ENCODE measurements around the gene SAMD15. TPM values are rescaled to one million over a fixed set of nuclear protein-coding genes. Genes with fewer than 3 reads are reported as not detected.

Gene SAMD15
- total RNA-seq, 2 donors from 2014 or later: 0.72 TPM; not detected in 1

DNA sequence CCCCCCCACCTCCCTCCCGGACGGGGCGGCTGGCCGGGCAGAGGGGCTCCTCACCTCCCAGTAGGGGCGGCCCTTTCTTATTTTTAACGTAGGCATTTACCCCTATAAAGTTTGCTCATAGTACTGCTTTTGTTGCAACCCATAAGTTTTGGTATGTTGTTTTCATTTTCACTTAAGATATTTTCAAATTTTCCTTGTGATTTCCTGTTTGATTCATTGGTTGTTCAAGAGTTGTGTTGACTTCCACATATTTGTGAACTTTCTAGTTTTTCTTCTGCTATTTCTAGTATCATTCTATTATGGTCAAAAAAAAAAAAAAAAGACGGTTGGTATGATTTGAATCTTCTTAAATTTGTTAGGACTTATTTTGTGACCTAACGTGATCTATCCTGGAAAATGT lies 39.7 kb downstream of the SAMD15 start:
- intact Hi-C loops (cut with DNase I): no loop called here
- Histone ChIP-seq H3K27me3 (no peaks in the 10 kb centered on the region), H3K4me3 (no peak overlapping the region), H3K9ac (ENCODE audit: low read depth in 2 of 2, low read length in 2 of 2) (no peak overlapping the region), H3K27ac (no peak overlapping the region), H3K36me3 (no peaks in the 10 kb centered on the region), H3K4me1 (no peaks in the 10 kb centered on the region), H3K9me3 (no peaks in the 10 kb centered on the region)
- TF ChIP-seq, protein P1, sequence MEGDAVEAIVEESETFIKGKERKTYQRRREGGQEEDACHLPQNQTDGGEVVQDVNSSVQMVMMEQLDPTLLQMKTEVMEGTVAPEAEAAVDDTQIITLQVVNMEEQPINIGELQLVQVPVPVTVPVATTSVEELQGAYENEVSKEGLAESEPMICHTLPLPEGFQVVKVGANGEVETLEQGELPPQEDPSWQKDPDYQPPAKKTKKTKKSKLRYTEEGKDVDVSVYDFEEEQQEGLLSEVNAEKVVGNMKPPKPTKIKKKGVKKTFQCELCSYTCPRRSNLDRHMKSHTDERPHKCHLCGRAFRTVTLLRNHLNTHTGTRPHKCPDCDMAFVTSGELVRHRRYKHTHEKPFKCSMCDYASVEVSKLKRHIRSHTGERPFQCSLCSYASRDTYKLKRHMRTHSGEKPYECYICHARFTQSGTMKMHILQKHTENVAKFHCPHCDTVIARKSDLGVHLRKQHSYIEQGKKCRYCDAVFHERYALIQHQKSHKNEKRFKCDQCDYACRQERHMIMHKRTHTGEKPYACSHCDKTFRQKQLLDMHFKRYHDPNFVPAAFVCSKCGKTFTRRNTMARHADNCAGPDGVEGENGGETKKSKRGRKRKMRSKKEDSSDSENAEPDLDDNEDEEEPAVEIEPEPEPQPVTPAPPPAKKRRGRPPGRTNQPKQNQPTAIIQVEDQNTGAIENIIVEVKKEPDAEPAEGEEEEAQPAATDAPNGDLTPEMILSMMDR (IDR thresholded peaks at IDR 0.05): no peak
- no peak for DNase-seq

- Histone ChIP-seq H3K27me3 (no peaks in the 10 kb centered on the region), H3K36me3 (no peaks in the 10 kb centered on the region), H3K4me3 (no peak overlapping the region), H3K9ac (ENCODE audit: low read depth in 2 of 2, low read length in 2 of 2) (no peak overlapping the region), H3K27ac (no peak overlapping the region), H3K4me1 (no peaks in the 10 kb centered on the region), H3K9me3 (no peaks in the 10 kb centered on the region)
- intact Hi-C loops (cut with DNase I): no loop called here
- DNase-seq: no peak
- TF ChIP-seq, protein P1 (IDR thresholded peaks at IDR 0.05): no peak
These were observed 44.0 kb downstream of the SAMD15 start for GRCh38 chr14:77421201-77421600.

DNA sequence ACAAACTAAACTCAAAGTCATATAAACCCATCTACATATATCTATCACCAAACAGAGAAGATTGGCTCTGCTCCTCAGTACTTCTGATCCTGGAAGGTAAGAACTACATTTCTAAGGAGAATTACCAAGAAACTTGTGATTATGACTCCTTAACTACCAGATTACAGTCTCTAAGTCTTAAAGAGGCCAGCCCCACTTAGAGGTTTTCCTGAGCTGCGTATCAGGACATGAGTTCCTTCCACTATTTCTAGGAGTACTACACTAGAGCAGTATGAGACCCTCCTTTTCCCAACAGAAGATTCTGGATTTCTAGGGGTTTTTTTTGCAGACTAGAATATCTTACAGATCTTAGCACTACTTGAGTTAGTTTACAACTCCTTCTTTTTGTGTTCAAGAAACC lies 46.2 kb downstream of the SAMD15 start, which contains the start of gene NOXRED1:
NOXRED1 (minus strand) TSS at position 101 of the 400 bp plus-strand sequence. CDS start 634 bp downstream, outside the sequence.
- intact Hi-C loops (cut with DNase I): no loop called here
- no peak for DNase-seq
- H3K27me3 ChIP-seq: no peaks in the 10 kb centered on the region
- H3K27ac ChIP-seq: no peak within 1 kb of the TSS
- no peaks in the 10 kb centered on the region for H3K36me3 ChIP-seq
- no peak within 1 kb of the TSS for H3K4me3 ChIP-seq
- no peak within 1 kb of the TSS for H3K9ac ChIP-seq (ENCODE audit: low read depth in 2 of 2, low read length in 2 of 2)
- H3K4me1 ChIP-seq: no peaks in the 10 kb centered on the region
- TF ChIP-seq, protein P1 (IDR thresholded peaks at IDR 0.05): no peak
- H3K9me3 ChIP-seq: no peaks in the 10 kb centered on the region

DNA sequence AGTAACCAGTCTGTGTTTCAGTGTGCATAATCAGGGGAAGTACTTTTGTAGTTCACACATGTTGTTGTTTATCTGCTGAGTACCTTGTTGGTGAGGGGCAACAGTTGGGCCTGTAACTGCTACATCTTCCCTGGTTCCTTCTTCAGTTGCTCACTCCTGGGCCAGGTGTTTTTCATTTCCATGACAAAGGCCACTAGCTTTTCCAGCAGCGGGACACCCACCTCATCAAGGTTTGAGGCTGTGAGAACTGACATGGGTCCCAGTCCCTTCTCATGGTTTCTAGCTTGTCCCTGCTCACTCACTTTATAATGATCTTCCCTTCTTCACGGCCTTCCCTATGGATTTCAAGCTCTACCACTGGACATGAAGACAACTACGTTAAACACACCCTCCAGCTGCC lies 47.7 kb downstream of the SAMD15 start:
- intact Hi-C loops (cut with DNase I): no loop called here
- no peaks in the 10 kb centered on the region for H3K27me3 ChIP-seq
- TF ChIP-seq, protein P1 (IDR thresholded peaks at IDR 0.05): no peak
- no peak overlapping the region for H3K4me3 ChIP-seq
- peaks cover 11% of the 10 kb centered on the region for H3K36me3 ChIP-seq
- no peak overlapping the region for H3K9ac ChIP-seq (ENCODE audit: low read depth in 2 of 2, low read length in 2 of 2)
- no peak for DNase-seq
- H3K9me3 ChIP-seq: no peaks in the 10 kb centered on the region
- H3K27ac ChIP-seq: no peak overlapping the region
- no peaks in the 10 kb centered on the region for H3K4me1 ChIP-seq

DNA sequence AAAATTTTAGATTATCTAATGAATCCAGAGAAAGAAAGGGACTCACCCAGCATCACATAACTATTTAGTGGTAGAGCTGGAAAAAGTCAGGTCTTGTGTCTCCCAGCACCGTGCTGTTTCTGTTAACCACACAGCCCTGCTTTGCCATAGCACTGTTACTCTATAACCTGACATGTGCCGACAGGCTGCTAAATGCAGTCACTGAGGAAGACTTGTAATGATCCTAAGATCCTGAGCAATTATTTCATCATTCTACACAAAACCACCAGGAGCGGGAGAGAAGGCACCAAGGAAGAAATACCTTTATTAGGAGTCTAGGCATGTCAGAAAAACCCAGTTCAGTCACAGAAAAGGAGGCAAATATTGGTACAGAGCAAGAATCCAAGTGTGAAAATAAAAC lies 49.2 kb downstream of the SAMD15 start:
- Histone ChIP-seq H3K36me3 (peaks cover 11% of the 10 kb centered on the region), H3K9ac (ENCODE audit: low read depth in 2 of 2, low read length in 2 of 2) (no peak overlapping the region), H3K9me3 (no peaks in the 10 kb centered on the region), H3K27ac (no peak overlapping the region), H3K4me3 (no peak overlapping the region), H3K4me1 (no peaks in the 10 kb centered on the region), H3K27me3 (no peaks in the 10 kb centered on the region)
- no peak for DNase-seq
- intact Hi-C loops (cut with DNase I): no loop called here
- TF ChIP-seq, protein P1 (IDR thresholded peaks at IDR 0.05): no peak

All from colonic mucosa (tissue), 4 donors.